Ovary (tissue), 3 donors: Measurements from ENCODE around the gene RNF144B.

Experiments
- CTCF ChIP-seq, 3 donors: fragments of 450-650 bp in 2 of 3; fragments of 200-600 bp in 1 of 3; IDR thresholded peaks; one replicate each; pipeline versions ENCODE4 v1.5.1 to v1.8.0; 2016 to 2022; ENCODE audit warnings: antibody characterized with exemption in 3 of 3, mild to moderate bottlenecking in 1 of 3
- POLR2A ChIP-seq: fragments of 450-650 bp; IDR thresholded peaks from one replicate; pipeline ENCODE4 v1.6.1; 2017; ENCODE audit warnings: antibody characterized with exemption, mild to moderate bottlenecking, moderate library complexity
- donor health status: DM: no; HTN: no; CAD: no.

GRCh38 chr6:18397701-18398100, 10.6 kb downstream of the RNF144B start:
- no peak for TF ChIP-seq POLR2A
- no peak for TF ChIP-seq CTCF (IDR thresholded peaks at IDR 0.05)
